Putamen (tissue), 1 donor: ENCODE results near the gene BTG4.

Experiments used
- DNase-seq: peaks from one replicate; pipeline ENCODE4 v3.0.0-alpha.2; 2016; ENCODE audit warnings: low spot score

The BTG4 gene

DNA sequence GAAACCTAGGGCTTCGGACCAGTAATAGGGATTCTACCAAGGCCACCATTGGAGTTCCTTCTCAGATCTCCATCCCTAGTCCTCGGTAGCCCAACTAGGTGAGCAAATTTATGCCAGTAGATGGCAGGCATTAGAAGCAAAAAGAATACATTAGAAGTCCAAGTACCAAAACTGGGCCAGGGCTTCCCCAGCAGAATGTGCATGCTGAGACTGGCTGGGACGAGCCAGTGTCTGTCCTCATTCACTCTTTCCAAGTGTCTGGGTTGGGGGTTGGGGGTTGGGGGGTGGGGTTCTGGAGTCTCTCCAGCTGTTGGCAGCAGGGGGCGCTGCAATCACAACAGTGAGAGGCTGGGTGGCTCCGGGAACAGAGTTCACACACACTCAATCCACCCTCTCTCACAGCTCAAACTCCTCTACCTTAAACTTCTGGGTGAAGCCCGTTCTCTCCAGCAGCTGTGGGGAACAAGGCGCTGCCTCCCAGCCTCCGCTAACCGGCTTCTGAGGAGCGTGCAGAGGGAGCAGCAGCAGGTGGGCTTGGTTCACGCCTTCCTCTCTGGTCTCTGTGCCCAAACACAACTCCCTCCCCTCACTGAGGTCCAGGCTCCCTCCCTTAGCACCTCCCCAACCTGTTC, 57.5 kb downstream of the BTG4 start:
- peak; percentile 56 for DNase-seq

DNA sequence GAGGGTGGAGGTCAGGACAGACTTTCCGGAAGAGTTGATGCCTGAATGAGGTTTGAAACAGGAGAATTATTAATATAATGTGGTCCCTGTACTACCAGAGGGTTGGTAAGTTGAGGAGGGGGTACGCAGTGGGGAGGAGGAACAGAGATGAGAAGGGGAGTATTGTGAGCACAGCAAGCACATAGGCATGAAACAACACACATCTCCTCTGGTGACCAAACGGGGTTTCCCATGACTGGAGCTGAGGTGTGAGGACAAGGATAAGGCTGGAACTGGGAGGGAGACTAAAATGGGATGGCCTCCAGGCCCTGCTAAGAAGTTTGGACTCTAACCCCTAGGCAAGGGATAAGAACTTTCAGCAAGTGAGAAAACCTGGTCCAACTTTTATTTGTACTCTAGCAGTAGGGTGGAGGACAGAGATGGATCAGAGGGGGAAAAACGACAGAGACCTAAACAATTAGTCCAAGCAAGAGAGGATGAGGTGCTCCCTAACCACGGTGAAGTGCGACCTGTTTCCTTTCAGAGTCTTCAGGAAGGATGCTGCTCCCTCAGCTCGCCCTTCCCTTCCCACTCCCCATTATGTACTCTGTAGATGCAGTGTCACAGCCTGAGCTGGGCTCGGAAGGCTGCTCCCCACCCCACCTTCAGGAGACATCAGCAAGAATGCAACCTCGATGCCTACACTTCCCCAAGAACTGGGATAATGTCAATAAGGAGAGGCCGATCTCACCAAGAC, 59.2 kb downstream of the BTG4 start:
- no peak for DNase-seq

DNA sequence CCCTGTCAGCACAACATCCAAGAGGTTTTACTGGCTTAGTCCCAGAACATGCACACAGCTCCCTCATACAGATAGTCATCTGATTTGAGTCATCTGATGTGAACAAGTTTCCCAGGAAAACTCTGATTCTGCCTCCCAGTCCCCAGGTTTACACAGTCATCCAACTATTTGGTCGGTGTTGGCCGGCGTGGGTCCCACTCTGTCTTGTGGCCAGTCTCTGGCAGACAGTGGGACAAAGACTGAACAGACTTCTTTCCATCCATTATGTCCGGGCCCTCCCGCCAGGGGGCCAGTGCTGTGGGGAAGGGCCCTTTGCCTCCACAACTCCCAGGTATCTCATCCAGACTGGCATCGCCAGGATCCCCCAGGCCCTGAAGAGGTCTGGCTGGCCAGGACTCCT, 60.0 kb downstream of the BTG4 start:
- DNase-seq = no peak

- no peak for DNase-seq
Measured at GRCh38 chr11:111450480-111451320, 61.5 kb downstream of the BTG4 start.

DNA sequence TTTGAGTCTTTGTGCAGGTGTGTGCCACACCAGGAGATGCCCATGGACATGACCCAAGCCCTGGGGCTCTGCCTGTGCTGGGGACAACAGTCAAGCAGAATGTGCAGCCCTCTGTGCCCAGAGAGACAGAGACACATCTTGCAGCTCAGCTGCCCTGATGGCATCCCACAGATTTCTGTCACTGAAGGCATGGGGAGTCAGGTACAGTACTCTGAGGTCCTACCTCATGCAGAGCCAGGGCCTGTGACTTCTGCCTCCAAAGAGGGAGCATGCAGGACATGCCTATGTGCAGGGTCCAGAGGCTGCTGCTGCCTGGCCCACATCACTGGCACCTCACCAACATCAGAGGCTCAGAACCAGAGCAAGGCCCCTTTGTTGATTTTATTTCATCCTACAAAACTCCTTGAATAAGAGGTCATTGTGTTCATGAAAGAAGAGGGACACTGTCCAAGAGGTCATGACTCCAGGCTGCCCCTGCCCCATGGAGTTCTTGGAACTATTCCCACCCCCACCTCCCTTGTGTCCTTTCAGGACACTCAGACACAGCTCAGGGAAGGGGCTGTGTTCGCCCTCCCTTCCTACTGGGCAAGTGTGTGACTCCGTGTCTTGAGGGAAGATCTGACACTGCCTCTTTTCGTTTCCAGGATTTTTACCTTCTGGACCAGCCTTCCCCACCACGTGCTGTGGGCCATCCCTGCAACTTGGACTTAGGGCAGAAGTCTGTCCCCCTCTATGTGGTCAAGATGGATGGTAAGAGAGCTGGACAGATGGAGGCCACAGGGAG, 62.3 kb downstream of the BTG4 start:
- peak; percentile 87 for DNase-seq

DNA sequence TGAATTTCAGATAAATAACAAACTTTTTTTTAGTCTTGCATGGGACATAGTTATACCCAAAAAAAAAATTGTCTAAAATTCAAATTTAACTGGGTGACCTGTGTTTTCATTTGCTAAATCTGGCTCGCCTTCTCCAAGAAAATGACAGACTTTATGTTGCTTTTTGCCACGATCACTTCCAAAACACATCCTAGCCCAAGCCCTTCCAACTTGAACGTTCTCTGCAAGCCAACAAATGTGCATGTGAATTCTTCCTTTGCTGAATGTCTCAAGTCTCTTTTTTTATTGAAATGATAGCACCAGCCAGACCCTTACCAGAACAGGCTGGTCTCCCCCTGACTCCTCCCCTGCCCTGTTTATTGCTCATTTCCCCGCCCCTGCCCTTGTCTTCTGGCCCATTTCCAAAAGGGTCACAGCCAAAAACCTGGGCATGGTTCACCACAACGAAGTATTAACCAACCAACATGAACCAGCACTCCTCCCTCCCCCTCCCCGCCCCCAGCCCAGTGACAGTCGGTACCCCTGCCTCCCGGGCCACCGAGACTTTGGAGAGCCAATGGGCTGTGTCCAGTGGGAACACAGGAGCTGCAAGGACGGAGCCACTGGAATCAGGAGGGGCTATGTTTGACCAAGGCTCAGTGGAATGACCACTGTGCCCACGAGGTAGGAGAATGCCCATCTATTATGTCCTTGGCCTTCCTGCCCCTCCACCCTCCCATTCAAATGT, 63.2 kb downstream of the BTG4 start:
- no peak for DNase-seq

DNA sequence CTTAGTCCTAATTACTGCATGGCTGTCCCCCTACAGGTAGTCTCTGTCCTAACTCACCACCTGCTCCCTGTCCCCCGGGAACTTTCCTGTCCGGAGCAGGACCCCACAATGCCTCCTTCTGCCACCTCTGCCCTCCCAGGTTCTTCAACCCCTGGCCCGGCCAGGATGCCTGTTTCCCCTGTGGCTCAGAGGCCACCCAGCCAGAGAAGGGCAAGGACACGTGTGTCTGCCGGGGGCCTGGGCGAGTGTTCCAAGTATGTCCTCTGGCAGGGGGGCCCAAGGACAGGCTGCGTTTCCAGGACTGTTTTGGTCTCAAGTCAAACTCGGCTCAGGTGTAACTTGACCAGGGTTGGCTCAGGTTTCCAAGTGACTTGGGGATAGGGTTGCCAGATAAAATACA, 63.8 kb downstream of the BTG4 start:
- DNase-seq = no peak

- DNase-seq = no peak
Measured at GRCh38 chr11:111447931-111448330, 64.3 kb downstream of the BTG4 start.

DNA sequence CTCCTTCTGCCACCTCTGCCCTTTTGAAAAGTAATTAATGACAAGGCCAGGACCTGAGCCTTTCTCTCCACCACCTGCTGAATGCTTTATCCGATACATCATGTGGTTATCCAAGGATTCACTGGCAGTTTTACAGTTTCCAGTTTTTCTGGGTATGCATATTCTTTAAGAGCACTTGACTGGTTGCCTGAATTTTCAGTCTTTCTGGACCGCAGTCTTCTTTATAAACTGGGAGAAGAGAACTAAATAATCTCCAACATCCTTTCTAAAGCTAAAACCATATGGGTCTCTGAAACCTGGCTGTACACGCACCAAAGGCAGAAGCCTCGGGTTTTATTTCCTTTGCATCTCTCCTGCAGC, 65.1 kb downstream of the BTG4 start:
- no peak for DNase-seq

- DNase-seq = peak; percentile 91
Measured at GRCh38 chr11:111446404-111447111, 65.6 kb downstream of the BTG4 start.

GRCh38 chr11:111445586-111445985, 66.6 kb downstream of the BTG4 start:
- DNase-seq = no peak
